PC-3 (cell line): ENCODE data around the gene NARS2.
"Not testable (repeated sequence)": the region's sequence is repeated elsewhere in the genome, so short reads cannot be mapped to it uniquely, and the experiment has no call there.

Source experiments
- EZH2 ChIP-seq: fragments of 300-600 bp; sonication (generic); IDR thresholded peaks from one replicate; pipeline ENCODE4 v1.6.1; 2017; ENCODE audit warnings: antibody characterized with exemption, mild to moderate bottlenecking, low read length; ENCODE audit not compliant: unreplicated experiment
- EZH2phosphoT487 ChIP-seq: fragments of 300-600 bp; sonication (generic); IDR thresholded peaks from 2 replicates; pipeline ENCODE4 v1.6.1; 2018; ENCODE audit warnings: mild to moderate bottlenecking, antibody characterized with exemption, low read length, borderline replicate concordance
- TF ChIP-seq, protein P1 (sequence below): fragments of 300-600 bp; sonication (generic); conservative IDR thresholded peaks from 2 replicates; pipeline ENCODE4 v1.5.1; 2017; ENCODE audit warnings: antibody characterized with exemption, low read depth, mild to moderate bottlenecking, low read length

GRCh38 chr11:78602771-78603170 is 28.1 kb upstream of the NARS2 start:
- TF ChIP-seq, protein P1, sequence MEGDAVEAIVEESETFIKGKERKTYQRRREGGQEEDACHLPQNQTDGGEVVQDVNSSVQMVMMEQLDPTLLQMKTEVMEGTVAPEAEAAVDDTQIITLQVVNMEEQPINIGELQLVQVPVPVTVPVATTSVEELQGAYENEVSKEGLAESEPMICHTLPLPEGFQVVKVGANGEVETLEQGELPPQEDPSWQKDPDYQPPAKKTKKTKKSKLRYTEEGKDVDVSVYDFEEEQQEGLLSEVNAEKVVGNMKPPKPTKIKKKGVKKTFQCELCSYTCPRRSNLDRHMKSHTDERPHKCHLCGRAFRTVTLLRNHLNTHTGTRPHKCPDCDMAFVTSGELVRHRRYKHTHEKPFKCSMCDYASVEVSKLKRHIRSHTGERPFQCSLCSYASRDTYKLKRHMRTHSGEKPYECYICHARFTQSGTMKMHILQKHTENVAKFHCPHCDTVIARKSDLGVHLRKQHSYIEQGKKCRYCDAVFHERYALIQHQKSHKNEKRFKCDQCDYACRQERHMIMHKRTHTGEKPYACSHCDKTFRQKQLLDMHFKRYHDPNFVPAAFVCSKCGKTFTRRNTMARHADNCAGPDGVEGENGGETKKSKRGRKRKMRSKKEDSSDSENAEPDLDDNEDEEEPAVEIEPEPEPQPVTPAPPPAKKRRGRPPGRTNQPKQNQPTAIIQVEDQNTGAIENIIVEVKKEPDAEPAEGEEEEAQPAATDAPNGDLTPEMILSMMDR, result not testable (repeated sequence)
- TF ChIP-seq EZH2, EZH2phosphoT487: not testable (repeated sequence)
